Germinal center (tissue), 1 donor: ENCODE results near the gene CSH2.

Source experiments
- DNase-seq: peaks from one replicate; pipeline ENCODE4 v3.0.0; 2012; ENCODE audit warnings: mixed read lengths, low spot score

CSH2 gene

DNA sequence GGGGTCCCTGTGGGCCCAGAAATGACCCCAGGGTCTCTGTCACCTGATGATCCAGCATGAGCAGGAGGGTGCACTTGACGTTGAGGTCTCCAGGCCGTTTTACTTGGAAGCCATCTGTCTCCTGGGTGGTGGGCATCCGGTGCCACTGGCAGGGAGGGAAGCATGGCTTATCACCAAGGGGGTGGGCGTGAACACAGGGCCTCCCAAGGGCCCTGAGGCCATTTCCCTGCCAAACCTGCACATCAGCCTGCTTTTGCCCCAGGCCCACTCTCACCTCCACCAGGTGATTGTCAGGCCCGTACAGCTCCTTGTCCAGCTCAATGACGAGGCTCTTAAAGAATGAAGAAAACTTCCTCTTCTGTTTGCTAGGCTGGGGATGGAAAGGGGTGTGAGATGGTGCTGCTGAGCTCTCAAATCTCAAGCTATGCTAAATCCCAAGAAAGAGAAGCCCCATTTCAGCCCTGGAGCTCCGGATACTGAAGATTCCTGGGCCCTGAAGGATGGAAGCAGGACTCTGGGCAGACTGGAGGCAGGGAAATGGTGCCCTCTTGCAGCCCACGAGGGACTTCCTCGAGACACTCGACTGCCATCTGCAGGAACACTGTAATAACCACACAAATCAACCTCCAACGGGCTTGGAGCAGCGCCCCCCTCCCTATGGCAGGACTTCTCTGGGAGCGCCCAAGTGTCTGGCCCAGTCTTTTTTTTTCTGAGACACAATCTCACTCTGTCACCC lies 38.9 kb downstream of the CSH2 start:
- peak; percentile 79 for DNase-seq

DNA sequence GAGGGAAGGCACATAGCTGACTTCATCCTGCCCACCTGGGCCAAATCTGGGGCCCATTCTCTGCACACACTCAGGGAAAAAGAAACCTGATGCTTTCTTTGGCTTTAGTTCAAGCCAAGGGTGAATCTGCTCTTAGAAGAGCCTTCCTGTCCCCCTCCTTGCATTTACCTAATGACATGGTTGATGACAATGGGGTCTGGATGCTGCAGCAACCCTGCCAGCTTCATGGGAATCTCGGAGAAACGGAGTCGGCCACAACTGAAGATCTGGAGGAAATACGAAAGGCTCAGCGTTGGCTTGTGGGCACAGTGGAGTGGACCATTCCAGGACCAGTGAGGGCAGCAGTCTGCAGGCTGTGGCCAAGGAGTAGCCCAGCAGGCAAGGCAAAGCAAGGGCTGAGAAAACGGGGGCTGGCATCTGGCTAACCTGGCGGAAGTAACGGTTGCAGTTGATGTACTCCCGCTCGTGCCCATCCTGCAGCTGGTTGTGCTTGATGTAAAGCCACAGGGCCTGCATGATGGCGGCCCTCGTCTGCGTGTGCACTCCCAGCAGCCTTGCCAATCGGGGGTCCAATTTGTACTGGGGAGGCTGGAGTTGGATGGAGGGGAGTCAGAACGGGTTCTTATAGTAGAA lies 39.6 kb downstream of the CSH2 start:
- DNase-seq, result no peak

DNA sequence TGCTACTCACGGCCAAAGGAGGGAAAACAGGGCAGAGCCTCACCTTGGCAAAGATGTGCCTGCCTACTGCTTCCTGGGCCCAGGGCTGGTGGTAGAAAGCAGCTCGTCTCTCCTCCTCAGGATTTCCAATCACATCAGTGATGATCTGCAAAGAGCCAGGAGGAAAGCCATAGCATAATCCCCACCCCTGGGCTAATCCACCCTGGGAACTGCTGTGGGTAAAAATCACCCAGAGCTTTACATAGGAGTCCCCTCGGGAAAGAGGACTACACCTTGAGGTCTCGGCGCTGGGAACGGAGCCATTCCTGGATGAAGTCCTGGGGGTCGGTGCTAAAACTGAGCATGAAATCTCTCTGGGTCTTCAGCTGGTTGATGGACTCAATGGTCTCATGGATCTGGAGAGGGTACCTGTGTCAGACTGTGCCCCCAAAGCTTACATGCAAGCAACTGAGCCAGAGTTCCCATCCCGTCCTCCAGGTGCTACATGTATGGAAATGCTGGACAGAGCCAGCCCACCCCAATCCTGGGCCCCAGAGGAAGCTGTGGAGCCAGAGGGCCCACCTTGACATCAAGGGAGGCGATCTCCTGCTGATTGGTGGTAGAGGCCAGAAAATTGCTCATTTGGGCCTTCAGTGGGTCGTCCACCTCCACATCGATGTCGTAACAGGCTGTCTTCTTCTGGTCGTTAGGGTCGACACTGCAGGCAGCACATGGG lies 40.3 kb downstream of the CSH2 start:
- DNase-seq, result no peak

DNA sequence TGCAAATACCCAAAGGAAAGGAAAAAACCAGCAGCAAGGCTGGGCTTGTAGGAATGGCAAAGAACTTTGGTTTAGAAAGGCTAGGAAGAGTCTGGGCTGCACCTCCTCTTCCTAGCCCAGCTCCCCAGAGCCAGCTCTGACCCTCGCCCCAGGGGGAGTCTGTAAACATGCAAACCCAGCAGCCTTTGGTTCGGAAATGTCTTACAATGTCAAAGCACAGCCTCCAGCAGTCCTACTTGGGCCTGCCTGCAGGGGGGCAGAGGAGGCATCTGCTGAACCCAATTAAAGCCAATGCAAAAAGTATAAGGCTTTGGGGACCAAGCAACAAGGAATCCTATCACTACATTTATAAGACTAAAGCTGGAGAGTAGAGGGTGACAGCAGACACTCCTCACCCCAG lies 41.0 kb downstream of the CSH2 start:
- DNase-seq, result no peak

DNA sequence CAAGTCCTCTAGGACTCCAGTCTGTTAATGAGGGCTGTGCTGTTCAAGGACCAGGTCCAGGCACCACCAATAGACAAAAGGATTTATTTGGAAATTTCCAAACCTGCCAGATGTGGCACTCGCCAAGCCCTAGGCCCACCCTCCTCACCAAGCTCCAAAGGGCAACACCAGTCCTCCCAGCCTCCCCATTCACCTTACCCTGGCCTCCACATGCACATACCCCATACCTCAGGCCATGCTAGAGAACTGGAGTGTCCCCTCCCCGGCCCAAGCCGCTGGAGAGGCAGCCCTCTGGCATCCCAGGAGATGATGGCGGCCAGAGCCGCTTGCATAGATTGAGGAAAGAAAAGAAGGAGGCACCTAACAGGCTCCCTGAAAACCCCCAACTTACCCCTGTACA lies 41.5 kb downstream of the CSH2 start:
- no peak for DNase-seq

DNA sequence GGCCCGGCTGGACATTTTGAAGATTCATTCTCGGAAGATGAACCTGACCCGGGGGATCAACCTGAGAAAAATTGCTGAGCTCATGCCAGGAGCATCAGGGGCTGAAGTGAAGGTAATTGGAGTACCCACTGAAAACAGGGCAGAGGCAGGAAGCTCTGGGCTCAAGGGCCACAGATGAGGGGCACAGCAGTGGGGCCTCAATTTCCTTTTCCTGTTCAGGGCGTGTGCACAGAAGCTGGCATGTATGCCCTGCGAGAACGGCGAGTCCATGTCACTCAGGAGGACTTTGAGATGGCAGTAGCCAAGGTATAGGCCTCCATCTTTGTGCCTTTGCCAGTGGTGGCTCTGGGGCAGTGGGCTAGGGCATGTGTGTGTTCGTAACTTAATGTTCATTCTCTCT lies 42.0 kb downstream of the CSH2 start:
- no peak for DNase-seq

DNA sequence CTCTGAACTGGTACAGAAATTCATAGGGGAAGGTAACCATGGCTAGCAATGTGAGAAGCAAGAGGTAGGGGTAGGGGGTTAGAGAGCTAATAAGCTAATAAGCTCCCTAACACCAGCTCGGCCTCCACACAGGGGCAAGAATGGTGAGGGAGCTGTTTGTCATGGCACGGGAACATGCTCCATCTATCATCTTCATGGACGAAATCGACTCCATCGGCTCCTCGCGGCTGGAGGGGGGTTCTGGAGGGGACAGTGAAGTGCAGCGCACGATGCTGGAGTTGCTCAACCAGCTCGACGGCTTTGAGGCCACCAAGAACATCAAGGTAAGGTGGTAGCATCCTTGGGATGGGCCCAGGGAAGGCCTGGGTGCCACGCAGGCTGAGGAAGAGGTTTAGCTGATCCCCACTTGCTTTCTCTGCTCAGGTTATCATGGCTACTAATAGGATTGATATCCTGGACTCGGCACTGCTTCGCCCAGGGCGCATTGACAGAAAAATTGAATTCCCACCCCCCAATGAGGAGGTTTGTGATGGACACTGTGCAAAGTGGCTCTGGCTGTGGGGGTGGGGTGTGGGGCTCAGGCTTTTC lies 42.5 kb downstream of the CSH2 start:
- no peak for DNase-seq

DNA sequence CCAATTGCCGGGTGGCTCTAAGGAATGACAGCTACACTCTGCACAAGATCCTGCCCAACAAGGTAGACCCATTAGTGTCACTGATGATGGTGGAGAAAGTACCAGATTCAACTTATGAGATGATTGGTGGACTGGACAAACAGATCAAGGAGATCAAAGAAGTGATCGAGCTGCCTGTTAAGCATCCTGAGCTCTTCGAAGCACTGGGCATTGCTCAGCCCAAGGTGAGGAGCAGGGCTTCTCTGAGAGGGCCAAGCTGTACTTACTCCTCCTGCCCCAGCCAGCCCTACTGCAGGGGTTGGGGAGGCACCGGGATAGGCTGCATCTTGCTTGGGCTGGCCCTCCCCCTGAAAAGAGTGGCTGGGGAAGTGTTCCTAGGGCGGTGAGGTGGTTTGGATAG lies 43.2 kb downstream of the CSH2 start:
- DNase-seq, result no peak

DNA sequence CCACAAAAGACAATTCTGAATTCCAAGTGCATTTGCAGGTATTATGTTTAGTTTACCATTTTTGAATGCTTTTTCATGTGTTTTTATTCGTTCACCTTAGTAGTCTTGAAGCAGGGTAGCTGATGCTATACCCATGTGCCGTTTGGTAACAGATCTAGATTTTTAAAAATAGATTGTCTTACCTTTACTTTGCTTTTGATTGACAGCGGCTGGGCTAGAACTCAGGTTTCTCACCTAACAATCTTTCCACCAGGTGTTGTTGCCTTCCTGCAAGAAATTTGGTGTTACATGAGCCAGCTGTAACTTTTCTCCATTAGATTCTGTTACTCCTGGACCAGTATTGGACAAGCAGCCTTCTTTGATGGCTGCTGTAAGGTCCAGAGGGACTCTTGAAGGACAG lies 44.5 kb downstream of the CSH2 start:
- DNase-seq, result no peak

DNA sequence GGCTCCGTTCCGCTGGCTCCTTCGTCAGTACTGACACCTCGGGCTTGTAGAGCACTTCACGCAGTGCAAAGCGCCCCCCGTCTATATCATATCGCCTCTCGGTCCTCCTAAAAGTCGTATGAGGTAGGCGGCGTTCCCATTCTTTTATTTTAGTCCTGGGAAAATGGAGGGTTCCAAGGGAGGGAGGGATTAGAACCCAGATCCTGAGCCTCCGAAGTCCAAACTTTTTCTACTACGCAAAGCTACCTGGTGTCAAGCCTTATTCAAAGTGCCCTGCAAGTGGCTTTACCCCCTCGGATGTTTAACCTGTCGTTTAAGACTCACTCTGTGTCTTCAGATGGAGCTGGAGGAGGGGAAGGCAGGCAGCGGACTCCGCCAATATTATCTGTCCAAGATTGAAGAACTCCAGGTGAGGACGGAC lies 45.7 kb downstream of the CSH2 start:
- no peak for DNase-seq

DNA sequence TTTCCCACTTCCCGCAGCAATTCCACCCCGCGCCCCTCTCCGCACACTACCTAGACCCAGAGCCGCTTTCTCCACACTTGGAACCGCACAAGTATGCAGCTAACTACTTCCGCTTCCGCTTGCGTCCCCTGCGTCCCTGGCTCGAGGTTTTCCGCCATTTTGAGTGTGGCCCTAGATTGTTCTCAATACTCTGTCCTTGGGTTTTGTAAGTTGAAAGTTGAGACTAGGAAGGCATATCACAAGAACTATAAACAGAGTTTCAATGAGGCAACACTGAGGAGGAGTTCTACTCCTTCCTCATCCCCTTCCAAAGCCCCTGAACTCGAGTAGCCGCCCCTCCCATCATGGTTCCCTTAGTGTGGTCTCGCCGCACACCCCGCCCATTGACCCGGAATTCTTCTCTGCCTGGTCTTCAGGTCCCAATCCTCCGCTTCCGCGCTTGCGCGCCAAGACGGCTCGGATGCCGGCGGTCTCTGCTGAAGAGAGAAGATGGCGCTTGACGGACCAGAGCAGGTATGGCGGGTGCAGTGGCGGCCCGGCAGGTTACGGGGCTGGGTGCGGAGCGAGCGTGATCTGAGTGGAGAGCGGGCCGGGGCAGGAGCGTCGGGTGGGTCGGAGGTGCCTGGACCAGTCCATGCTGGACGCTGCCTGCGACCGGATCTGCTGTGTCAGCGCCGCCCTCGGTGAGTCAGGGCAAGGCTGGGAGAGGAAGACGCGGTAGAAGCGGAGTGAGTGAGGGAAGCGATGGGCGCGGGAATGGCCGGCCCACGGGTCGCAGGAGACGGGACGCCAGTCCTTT lies 46.3 kb downstream of the CSH2 start, which contains the start of the genes FTSJ3 and PSMC5:
Gene FTSJ3 (minus strand): TSS at position 662 of the 799 bp plus-strand sequence. CDS start 761 bp downstream, outside the sequence.
Gene PSMC5 (plus strand): TSS at position 430 of the 799 bp plus-strand sequence. CDS start 60 bp downstream, at position 490.
- DNase-seq, result peak; percentile 95

DNA sequence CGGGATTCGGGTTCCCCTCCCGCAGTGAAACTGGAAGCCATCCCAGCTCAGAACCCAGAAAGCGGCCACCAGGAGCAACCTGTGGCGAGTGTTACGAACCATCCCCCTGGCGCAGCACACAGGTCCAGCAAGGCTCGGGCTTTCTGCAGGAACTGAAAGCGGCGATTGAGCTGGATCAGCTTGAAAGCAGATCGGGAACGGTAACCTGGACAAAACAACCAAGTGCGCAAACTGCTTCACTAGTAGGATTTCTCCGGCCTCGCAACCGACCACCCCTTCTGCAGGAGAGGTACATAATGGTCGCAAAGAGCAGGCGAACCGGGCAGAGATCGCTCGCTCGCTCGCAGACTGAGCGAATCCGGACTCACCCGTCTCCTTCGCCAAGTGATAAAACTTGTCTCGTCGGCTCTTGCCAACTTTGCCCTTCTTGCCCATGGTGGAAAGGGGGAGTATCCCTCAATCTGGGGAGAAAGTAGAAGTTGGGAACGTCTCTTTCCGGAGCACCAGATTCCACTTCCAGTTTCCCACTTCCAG lies 46.9 kb downstream of the CSH2 start:
- no peak for DNase-seq

DNA sequence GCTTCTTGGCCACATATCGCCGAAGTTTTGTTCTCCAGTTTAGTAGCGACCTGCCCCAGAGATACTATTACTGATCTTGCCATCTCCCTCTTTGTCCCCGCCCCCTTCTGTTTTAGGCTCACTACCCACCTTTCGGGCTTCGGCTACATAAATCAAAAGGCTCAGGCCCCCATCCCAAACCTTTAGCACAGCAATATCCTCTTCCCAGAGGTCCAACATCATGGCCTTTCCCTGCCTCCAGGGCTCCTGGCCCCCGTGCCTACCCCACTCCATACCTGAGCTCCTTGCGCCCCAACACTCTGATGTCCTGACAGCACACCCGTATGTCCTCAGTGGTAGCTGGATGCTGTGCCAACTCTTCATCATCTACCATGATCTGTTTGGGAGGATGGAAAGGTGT lies 49.1 kb downstream of the CSH2 start:
- no peak for DNase-seq

DNA sequence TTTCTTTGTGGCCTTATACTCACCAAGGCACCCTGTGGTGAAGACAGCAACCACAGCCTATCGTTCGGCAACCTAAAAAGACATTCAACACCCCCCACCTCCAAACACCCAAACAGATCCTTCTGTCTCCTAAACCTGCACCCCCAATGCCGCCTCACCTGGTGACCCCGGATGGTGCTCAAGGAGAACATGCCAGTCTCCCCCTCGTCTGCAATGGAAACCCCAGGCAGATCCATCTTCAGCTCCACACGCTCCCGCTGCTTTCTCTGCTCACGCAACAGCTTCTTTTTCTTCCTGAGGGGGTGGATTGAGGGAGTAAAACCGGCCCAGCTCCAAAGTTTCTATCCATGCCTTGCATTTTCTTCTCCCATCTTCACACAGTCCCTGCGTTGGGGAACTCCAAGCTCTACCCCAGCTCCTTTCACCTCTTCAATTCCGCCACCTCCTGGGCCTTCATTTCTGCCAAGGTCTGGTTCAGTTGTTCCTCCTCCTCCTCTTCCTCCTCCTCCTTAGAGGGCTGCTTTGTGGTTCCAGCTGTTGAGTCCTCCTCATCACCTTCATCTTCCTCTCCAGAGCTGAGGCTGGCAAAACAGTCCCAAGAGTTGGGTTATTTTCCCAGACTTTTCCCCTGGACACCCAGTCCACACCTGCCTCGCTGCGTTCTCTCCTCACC lies 49.7 kb downstream of the CSH2 start:
- DNase-seq, result no peak

DNA sequence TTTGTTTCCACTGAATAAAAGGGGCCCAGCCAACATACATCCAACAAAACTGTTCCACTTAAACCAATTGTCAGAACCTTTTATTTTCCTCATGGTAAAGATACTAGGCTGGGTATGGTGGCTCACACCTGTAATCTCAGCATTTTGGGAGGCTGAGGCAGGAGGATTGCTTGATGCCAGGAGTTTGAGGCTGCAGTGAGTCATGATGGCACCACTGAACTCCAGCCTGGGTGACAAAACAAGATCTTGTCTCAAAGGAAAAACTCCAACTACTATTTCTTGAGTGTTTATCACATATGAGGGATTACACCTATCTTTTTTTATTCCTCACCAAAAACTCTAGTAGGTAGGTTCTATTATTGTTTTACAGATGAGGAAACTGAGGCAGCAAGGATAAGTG lies 50.9 kb downstream of the CSH2 start:
- DNase-seq, result no peak
